HepG2 (cell line): ENCODE measurements around the gene GAL3ST2.

Source experiments
- DPF2 ChIP-seq: sonication (generic); formaldehyde crosslinking; IDR thresholded peaks from 2 replicates; pipeline ENCODE4 v1.4.0; 2020; ENCODE audit warnings: mild to moderate bottlenecking, low read depth, missing genetic modification reagents, borderline replicate concordance
- GATAD2A ChIP-seq: IDR thresholded peaks from 2 replicates; pipeline ENCODE4 v1.6.1; 2016
- HOXA5 ChIP-seq: sonication (generic); formaldehyde crosslinking; IDR thresholded peaks from 2 replicates; pipeline ENCODE4 v1.4.0; 2020; ENCODE audit warnings: missing genetic modification reagents
- TF ChIP-seq, protein P1 (sequence below): sonication (generic); formaldehyde crosslinking; IDR thresholded peaks from 2 replicates; pipeline ENCODE4 v1.4.0; 2020; ENCODE audit warnings: missing genetic modification reagents

GRCh38 chr2:241772063-241772499 lies 4.5 kb upstream of the GAL3ST2 start:
- TF ChIP-seq DPF2 (CRISPR knock-in tag): no peak
- no peak; the same call in 1 of the 2 replicates for TF ChIP-seq GATAD2A (CRISPR knock-in tag)
- TF ChIP-seq, protein P1, sequence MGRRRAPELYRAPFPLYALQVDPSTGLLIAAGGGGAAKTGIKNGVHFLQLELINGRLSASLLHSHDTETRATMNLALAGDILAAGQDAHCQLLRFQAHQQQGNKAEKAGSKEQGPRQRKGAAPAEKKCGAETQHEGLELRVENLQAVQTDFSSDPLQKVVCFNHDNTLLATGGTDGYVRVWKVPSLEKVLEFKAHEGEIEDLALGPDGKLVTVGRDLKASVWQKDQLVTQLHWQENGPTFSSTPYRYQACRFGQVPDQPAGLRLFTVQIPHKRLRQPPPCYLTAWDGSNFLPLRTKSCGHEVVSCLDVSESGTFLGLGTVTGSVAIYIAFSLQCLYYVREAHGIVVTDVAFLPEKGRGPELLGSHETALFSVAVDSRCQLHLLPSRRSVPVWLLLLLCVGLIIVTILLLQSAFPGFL (CRISPR knock-in tag): no peak
- no peak for TF ChIP-seq HOXA5
